ENCODE measurements around the gene MIEN1.
"Not testable (repeated sequence)": the region's sequence is repeated elsewhere in the genome, so short reads cannot be mapped to it uniquely, and the experiment has no call there.

MIEN1 gene

GRCh38 chr17:39739885-39740356 lies 9.6 kb upstream of the MIEN1 start:
- no peak for DNase-seq (ENCODE audit: low read depth in 2 of 2)

GRCh38 chr17:39738983-39739884 lies 8.9 kb upstream of the MIEN1 start:
- no peak for DNase-seq (ENCODE audit: low read depth in 2 of 2)

- DNase-seq (ENCODE audit: low read depth in 2 of 2): peak; percentile 28 to 47
These were observed 8.2 kb upstream of the MIEN1 start for GRCh38 chr17:39738568-39738901.

- DNase-seq (ENCODE audit: low read depth in 2 of 2): no peak
These were observed 7.6 kb upstream of the MIEN1 start, which contains the start of gene GRB7 for GRCh38 chr17:39737760-39738567. Gene GRB7 (plus strand): TSS chr17:39737938. CDS start chr17:39742302, 4,364 bp downstream.

GRCh38 chr17:39737206-39737759 lies 7.0 kb upstream of the MIEN1 start:
- DNase-seq (ENCODE audit: low read depth in 2 of 2): no peak

GRCh38 chr17:39736319-39737165 lies 6.2 kb upstream of the MIEN1 start:
- DNase-seq (ENCODE audit: low read depth in 2 of 2): no peak

GRCh38 chr17:39735882-39736281 lies 5.5 kb upstream of the MIEN1 start:
- DNase-seq (ENCODE audit: low read depth in 2 of 2): no peak

GRCh38 chr17:39732586-39732985 lies 2.3 kb upstream of the MIEN1 start:
- DNase-seq (ENCODE audit: low read depth in 2 of 2): no peak

GRCh38 chr17:39729280-39729851 lies 966 bp downstream of the MIEN1 start:
- DNase-seq (ENCODE audit: low read depth in 2 of 2): no peak

- DNase-seq (ENCODE audit: low read depth in 2 of 2): no peak
These were observed 2.8 kb downstream of the MIEN1 start for GRCh38 chr17:39727556-39727955.

GRCh38 chr17:39726617-39727016 lies 3.7 kb downstream of the MIEN1 start:
- DNase-seq (ENCODE audit: low read depth in 2 of 2): no peak

GRCh38 chr17:39725923-39726322 lies 4.4 kb downstream of the MIEN1 start:
- not testable (repeated sequence) for DNase-seq (ENCODE audit: low read depth in 2 of 2)

- no peak for DNase-seq (ENCODE audit: low read depth in 2 of 2)
These were observed 5.6 kb downstream of the MIEN1 start for GRCh38 chr17:39724731-39725130.

- no peak for DNase-seq (ENCODE audit: low read depth in 2 of 2)
These were observed 7.1 kb downstream of the MIEN1 start for GRCh38 chr17:39722965-39723848.

GRCh38 chr17:39722104-39722503 lies 8.2 kb downstream of the MIEN1 start:
- DNase-seq (ENCODE audit: low read depth in 2 of 2): no peak

- no peak for DNase-seq (ENCODE audit: low read depth in 2 of 2)
These were observed 10.6 kb downstream of the MIEN1 start for GRCh38 chr17:39719563-39720355.

- DNase-seq (ENCODE audit: low read depth in 2 of 2): no peak
These were observed 12.7 kb downstream of the MIEN1 start for GRCh38 chr17:39717660-39718059.

GRCh38 chr17:39716879-39717536 lies 13.3 kb downstream of the MIEN1 start:
- no peak for DNase-seq (ENCODE audit: low read depth in 2 of 2)
